ENCODE measurements around the gene TAF4.
A peak's percentile ranks its signal among the peaks of the same experiment; 100 is the strongest.

Gene TAF4, protein sequence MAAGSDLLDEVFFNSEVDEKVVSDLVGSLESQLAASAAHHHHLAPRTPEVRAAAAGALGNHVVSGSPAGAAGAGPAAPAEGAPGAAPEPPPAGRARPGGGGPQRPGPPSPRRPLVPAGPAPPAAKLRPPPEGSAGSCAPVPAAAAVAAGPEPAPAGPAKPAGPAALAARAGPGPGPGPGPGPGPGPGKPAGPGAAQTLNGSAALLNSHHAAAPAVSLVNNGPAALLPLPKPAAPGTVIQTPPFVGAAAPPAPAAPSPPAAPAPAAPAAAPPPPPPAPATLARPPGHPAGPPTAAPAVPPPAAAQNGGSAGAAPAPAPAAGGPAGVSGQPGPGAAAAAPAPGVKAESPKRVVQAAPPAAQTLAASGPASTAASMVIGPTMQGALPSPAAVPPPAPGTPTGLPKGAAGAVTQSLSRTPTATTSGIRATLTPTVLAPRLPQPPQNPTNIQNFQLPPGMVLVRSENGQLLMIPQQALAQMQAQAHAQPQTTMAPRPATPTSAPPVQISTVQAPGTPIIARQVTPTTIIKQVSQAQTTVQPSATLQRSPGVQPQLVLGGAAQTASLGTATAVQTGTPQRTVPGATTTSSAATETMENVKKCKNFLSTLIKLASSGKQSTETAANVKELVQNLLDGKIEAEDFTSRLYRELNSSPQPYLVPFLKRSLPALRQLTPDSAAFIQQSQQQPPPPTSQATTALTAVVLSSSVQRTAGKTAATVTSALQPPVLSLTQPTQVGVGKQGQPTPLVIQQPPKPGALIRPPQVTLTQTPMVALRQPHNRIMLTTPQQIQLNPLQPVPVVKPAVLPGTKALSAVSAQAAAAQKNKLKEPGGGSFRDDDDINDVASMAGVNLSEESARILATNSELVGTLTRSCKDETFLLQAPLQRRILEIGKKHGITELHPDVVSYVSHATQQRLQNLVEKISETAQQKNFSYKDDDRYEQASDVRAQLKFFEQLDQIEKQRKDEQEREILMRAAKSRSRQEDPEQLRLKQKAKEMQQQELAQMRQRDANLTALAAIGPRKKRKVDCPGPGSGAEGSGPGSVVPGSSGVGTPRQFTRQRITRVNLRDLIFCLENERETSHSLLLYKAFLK

DNA sequence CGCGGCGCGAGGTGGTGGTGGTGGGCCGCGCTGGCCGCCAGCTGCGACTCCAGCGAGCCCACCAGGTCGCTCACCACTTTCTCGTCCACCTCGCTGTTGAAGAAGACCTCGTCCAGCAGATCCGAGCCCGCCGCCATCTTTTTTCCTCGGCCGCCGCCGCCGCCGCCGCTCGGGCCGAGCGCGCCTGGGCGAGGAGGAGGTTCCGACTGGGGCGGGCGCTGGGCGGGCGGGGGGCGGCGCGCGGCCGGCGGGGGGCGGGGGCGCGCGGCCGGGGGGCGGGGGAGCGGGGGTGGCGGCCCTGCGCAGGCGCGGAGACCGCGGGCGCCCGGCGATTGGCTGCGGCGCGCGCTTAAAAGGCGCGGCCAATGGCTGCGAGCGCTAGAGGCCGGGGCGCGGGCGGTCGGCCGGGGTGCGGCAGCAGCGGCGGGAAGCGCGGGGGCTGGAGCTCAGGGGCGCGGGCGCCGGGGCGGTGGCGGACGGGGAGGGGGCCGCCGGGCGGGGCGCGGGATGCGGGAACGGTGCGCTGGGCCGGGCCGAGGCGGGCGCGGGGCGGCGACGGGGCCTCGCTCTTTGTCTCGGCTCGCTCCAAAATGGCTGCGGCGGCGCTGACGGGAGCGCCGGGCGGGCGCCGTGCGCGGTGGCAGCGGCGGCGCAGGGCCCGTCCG is at the start of gene TAF4:
Gene TAF4, minus strand, starts transcription at position 208 of the 665 bp plus-strand sequence. Its CDS starts 71 bp downstream, at position 137.
- TF ChIP-seq, protein P1, sequence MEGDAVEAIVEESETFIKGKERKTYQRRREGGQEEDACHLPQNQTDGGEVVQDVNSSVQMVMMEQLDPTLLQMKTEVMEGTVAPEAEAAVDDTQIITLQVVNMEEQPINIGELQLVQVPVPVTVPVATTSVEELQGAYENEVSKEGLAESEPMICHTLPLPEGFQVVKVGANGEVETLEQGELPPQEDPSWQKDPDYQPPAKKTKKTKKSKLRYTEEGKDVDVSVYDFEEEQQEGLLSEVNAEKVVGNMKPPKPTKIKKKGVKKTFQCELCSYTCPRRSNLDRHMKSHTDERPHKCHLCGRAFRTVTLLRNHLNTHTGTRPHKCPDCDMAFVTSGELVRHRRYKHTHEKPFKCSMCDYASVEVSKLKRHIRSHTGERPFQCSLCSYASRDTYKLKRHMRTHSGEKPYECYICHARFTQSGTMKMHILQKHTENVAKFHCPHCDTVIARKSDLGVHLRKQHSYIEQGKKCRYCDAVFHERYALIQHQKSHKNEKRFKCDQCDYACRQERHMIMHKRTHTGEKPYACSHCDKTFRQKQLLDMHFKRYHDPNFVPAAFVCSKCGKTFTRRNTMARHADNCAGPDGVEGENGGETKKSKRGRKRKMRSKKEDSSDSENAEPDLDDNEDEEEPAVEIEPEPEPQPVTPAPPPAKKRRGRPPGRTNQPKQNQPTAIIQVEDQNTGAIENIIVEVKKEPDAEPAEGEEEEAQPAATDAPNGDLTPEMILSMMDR (conservative IDR thresholded peaks at IDR 0.05; ENCODE audit: low read depth, low read length), result no peak

DNA sequence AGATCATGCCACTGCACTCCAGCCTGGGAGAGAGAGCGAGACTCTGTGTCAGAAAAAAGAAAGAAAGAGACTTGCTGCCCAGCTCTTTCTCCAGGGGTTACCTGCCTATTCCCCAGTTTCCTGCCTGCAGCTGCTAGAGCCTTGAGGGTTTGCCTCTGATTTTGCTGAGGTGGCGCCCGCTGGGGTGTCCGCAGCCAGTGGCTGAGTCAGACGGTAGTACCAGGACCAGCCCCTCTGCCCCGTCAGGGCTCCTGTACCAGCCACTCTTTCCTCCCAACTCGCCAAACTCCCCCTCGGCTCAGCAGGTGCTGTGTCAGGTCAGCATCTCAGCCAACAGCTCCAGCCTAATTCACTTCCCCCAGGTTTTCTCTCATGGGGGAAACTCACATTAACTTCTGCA is 49.2 kb upstream of the TAF4 start:
- no peak overlapping the region for H3K4me3 ChIP-seq (ENCODE audit: low read length)
- TF ChIP-seq, protein P1 (conservative IDR thresholded peaks at IDR 0.05; ENCODE audit: low read depth, low read length), result no peak
- DNase-seq (ENCODE audit: low read depth), result no peak

More for the DNA sequence above, at the start of gene TAF4:
- DNase-seq (ENCODE audit: low read depth), result no peak
- H3K4me3 ChIP-seq (ENCODE audit: low read length), result peak within 1 kb of the TSS; percentile 59

DNA sequence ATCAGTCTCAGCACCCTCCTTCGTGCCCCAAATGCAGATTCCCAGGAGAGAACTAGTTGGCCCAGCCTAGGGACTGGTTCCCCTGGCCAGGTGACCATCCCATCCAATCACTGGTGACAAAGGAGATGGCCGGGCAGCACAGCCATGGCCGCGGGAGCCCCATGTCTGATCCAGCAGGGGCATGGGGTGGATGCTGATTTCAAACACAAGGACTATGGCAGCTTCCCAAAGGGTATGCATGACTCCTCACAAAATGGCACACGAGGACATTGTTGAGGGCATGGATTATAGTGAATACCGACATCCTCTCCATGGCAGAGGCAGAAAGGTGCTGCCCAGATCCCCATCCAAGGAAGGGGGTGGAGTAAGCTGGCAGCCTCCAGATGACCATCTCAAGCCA is 46.7 kb upstream of the TAF4 start:
- TF ChIP-seq, protein P1 (conservative IDR thresholded peaks at IDR 0.05; ENCODE audit: low read depth, low read length), result no peak
- no peak overlapping the region for H3K4me3 ChIP-seq (ENCODE audit: low read length)
- DNase-seq (ENCODE audit: low read depth), result no peak

DNA sequence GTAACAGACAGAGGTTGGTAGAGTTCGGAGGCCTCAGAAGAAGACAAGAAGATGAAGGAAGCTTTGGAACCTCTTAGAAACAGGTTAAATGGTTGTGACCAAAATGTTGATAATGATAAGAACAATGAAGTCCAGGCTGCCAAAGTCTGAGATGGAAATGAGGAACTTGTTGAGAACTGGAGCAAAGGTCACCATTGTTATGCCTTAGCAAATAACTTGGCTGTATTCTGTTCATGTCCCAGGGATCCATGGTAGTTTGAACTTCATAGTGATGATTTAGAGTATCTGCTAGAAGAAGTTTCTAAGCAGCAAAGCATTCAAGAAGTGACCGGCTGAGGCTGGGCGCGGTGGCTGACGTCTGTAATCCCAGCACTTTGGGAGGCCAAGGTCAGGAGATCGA is 45.5 kb upstream of the TAF4 start:
- DNase-seq (ENCODE audit: low read depth), result no peak
- TF ChIP-seq, protein P1 (conservative IDR thresholded peaks at IDR 0.05; ENCODE audit: low read depth, low read length), result no peak
- no peak overlapping the region for H3K4me3 ChIP-seq (ENCODE audit: low read length)

DNA sequence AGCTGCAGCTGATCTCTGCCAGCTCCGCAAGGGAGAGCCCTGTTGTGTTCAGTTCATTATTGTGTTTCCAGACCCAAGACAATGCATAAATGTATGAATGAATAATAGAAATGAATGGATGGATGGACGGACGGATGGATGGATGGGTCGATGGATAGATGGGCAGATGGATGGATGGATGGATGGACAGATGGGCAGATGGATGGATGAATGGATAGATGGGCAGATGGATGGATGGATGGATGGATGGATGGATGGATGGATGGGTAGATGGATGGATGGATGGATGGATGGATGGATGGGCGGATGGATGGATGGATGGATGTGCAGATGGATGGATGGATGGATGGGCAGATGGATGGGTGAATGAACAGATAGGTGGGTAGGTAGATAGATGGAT is 39.9 kb upstream of the TAF4 start:
- TF ChIP-seq, protein P1 (conservative IDR thresholded peaks at IDR 0.05; ENCODE audit: low read depth, low read length), result no peak
- no peak for DNase-seq (ENCODE audit: low read depth)
- H3K4me3 ChIP-seq (ENCODE audit: low read length), result no peak overlapping the region

DNA sequence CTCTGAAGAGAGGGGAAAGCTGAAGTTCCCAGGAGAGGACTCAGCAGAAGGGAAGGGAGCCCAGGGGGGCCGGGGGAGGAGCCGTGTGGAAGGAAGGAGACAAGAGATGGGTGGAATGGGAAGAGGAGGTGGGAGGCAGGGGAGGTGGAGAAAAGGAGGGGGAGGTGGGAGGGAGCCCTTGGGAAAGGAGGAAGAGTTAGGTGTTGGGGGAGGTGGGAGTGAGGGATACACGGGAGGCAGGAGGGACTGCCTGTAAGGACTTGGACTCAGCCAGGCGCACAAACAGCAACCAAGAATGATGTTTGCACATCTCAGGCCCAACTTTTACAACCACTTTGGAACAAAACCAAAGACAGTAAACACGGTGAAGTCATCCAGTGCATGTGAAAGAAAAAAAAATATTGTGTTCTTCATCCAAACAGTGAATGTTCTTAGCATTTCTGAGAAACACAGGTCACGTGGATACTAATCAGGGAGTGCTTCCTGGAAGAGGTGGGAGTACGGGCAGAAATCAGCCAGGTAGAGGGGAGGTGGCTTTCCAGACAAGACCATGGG is 39.2 kb upstream of the TAF4 start:
- no peak for DNase-seq (ENCODE audit: low read depth)
- H3K4me3 ChIP-seq (ENCODE audit: low read length), result no peak overlapping the region
- TF ChIP-seq, protein P1 (conservative IDR thresholded peaks at IDR 0.05; ENCODE audit: low read depth, low read length), result no peak

Measured in retinal pigment epithelial cell (primary cell).